HG03108 (cell line): ENCODE measurements around the gene DPYSL3.

Experiments used
- ATAC-seq: cut with Tn5 transposase; IDR thresholded peaks from one replicate; pipeline ENCODE4 v1.9.1; 2021; ENCODE audit warnings: moderate library complexity; ENCODE audit not compliant: unreplicated experiment

DPYSL3 gene

DNA sequence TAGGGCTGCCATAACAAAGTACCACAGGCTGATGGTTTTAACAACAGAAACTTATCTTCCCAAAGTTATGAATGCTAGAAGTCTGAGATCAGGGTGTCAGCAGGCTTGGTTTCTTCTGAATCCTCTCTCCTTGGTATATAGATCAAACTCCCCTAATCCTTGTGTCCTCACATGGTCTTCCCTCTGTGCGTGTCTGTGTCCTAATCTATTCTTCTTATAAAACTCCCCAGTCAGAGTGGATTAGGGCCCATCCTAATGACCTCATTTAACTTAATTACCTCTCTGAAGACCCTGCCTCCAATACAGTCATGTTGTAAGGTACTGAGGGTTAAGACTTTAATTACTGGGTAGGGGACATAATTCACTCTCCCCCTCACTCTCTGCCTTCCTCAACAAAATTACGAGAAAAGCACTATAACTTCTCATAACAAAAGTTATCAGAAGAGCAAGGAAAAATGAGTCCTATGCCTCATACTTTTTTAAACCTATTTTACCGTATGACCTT is 68.6 kb downstream of the DPYSL3 start:
- no peak for ATAC-seq

DNA sequence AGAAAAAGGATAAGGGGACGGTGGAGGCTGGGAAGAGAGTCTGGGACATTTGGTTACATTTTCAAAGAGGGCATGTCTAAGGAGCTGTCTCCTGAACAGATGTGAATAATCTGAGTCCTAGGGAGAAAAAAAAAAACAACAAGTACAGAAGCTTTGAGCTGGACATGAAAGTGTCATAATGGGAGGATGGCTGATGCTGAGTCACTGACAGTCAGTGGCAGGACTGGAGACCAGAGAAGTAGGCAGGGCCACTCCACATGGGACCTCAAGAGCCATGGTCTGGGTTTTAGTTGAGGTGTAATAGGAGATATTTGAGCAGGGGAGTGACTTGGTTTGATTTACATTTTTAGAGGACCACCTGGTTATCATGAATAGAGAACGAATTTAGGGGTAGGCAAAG is 70.6 kb downstream of the DPYSL3 start:
- ATAC-seq: no peak

DNA sequence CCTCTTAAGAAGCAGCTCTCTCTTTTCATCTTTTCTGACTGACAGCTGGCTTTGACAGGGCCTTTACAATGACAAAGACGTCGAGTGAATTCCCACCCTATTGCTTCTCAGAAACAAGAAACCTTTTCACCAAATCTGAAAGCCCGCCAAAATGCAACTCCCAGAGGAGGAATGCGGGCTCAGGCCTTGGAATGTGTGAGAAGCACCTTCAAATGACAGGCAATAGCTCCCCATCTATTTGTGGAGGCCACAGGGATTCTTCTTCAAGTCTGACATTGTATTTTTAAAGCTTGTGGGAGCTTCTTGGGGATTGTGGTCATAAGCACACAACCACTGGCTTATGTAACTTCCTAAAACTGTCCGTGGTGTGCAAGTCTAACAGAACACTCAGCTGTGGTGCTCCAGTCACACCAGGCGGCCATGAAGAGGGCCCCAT is 72.7 kb downstream of the DPYSL3 start:
- no peak for ATAC-seq

DNA sequence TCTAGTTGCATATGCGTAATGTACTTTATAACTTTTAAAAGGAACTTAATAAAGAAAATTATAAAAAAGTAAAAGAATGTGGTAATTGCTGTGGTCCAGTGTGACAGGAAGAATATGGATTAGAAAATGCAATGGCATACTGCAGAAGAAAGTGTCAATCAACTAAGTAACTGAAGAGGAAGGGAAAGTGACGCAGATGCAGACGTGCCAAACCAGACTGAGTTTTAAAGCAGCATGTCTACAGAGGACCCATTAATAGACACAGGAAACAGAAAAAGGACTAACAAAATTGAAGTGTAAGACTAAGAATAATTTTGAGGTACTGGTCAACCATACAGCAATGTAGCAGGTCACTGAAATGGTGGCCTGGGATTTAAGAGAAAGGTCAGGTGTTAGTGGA is 73.3 kb downstream of the DPYSL3 start:
- peak; percentile 59 for ATAC-seq

DNA sequence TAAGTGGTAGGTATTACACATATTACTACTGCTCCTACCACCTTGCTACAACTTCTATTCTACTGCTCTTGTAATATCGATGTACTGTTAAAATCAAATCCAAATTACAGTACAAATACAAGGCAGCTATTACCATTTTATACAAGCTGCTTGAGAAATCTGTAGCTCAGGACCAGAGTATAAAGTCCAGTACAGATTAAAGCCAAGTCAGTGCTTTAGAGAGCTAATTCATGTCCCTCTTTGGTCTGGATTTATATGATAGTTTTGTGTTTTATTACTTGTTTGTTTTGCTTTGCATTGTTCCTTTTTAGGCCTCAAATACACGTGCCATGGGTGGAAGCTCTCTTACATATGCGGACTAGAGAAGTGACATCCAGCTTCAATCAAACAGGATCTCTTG is 75.8 kb downstream of the DPYSL3 start:
- ATAC-seq: no peak

DNA sequence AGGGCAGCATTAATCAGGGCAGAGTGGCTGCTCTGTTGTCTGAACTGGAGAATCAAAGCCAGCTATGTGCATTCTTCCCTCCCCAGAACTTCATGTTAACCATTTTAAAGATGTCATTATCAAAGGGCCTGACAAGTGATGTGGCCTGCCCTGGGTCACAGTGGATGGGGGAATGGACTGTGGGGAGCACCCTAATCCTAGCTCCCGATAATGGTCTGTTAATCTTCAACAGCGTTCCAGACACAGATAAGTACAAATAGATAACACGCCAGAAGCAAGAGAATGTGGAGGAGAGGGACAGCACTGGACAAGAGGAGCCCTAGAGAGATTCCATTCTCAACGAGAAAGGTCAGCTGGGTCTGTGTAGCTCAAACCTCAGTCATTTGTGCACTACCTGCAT is 77.5 kb downstream of the DPYSL3 start:
- no peak for ATAC-seq

DNA sequence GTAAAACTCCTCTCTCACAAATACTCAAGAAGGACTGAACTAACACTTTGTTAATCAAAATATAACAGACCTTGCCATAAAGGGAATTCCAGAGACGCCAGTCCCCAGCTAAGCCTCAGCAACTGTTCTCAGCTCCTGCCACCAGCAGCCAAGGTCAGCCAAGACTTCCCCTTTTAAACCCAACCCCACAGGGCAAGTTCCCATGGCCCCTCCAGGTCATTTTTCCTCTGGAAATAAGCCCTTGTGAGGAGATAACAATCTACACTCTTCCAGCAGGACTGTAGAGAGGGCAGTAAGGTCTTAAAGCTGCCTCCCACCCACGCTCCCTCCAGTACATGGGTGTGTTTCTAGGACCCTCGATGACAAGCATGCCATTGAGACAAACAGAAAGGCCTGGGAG is 78.3 kb downstream of the DPYSL3 start:
- no peak for ATAC-seq

DNA sequence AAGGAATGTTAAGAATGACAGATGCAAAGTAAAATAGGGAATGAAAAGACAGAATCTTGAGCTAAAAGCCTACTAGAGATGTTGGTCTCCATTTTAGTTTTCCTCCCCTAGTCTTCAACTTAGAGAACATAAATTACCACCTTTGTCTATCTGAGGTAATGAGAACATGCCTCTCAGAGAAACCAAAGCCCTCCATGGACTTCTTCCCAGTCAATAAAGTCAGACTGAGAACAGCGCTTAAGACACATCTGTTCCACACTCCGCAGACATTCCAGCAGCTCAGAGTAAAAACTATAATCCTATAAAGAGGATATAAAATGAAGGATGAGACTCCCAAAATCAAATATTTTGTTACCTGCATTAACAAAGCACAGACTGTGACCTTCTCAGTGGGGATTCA is 79.2 kb downstream of the DPYSL3 start:
- ATAC-seq: no peak

DNA sequence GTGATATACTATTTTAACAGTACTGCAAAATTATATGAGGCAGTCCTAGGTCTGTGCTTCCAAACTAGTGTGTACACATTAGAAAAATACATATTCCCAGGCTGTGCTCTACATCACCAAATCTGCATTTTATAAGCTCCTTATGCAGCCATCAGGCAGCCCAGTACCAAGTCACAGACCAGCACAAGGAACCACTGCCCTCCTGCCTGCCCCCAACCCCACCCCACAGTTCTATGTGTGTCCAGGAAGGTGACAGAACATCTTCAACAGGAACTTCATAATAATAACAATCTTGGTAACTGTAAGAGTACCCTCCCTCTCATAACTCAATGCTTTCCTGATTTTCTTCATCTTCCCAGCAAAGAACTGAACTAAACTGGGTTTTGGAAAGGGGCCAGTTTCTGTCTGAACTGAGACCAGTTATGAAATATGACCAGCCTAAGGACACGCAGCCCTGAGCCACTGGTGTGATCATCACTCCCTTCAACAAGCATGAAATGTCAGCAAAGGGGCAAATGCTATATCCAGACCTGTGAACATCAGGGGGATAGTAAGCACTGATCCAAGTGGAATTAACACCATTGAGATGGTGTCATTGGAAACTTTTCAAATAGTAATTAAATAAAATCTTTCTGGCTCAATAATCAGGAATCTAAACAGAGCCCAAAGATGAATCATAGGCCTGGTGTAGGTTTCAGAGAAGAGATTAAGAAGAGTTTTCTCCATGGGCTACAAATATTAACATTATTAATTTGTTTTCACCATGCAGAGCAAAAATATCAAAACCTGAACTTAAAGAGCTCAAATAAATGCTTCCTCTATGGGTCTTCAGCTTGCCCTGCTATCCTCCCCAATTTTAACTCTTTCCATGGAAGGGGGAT is 82.1 kb downstream of the DPYSL3 start:
- ATAC-seq: no peak

DNA sequence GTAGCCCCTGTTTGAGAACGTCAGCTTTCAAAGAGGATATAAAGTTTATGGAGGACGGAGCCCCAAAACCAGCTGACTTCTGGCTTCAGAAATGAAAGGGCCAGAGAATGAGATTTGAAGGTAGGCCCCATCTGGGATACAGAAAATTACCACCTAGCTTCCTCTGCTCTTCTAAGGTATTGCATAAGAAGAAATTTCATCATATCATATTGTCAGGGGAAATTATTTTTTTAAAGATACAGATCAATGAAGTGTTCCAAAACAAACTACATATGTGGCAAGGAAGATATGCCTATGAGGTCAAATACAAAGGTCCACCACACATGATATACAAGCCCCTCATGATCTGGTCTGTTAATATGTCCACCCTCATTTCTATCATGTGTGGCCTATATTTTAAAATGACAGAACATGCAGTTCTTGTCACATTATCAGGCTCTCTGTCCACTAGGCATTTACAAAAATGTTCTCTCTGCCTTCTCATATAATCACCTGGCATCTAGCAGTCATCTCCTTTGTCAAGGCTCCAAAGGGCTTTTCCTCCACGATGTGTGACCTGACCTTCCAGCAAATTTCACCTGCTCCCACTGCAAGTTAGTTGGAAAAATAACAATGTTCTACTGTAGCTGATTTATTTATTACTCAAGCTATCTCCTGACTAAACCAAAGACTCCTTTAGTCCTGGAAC is 83.1 kb downstream of the DPYSL3 start:
- no peak for ATAC-seq

DNA sequence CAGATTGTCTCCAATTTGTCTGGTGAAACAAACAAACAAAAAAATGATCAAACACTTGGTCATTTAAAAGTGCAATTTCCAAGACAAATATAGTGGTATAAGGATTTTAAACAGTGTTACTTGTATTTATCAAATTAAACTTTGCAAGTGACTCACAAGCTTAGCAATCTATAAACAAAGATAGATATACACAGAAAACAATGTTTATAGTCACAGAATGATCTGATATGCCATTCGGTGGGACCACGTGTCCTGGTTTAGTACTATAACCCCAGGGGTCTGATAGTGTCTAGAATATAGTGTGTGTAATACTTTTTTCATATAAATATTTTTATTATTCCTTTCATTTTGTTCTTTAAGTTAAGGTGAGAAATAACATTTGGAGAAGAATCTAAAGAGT is 91.3 kb downstream of the DPYSL3 start:
- no peak for ATAC-seq

DNA sequence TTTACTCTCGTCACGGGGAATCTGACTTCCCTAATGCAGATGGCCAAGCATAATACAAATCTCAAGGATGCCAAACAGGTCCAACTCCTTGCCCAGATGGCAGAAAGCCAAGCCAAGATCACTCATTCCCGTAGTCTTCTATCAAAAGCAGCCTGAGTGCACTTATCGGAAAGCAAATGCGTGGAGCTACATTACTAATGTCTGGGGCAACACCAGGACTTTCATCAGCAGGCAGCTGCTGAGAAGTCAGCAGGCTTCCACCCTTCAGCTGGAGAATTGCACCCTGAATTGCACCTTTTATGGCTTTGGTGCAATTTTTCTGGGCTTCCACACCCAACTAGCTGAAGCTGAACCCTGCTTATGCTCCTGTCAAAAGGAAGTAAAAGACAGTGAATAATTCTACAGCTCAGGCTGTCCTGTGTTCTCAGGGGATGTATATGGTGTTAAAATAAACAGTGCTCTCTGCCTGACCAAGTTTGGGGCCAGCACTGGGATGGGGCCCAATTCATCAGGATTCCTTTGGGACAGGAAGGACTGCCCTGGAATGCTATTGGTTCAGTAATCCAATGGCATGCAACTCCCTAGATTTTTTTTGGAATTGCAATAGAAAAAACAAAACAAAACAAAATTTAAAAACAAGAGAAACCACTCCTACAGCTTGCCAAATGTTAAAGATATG is 92.6 kb downstream of the DPYSL3 start:
- no peak for ATAC-seq

DNA sequence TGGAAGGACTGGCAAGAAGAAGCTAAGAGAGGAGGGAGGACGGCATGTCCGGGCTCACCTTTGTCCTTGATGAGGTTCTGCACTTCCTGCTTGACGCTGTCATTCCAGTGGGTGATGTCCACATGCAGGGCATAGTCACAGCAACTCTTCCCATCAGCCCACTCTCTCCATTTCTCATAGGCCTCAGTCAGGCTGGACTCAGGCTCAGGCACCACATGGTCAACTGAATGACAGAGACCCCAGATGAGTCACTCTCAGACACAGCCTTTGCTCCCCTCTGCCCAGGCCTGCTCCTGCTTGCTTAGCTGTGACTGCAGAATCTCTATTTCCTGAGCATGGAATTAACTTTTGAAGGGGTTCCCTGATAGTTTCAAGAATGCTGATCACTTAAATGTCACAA is 94.2 kb downstream of the DPYSL3 start:
- ATAC-seq: no peak

DNA sequence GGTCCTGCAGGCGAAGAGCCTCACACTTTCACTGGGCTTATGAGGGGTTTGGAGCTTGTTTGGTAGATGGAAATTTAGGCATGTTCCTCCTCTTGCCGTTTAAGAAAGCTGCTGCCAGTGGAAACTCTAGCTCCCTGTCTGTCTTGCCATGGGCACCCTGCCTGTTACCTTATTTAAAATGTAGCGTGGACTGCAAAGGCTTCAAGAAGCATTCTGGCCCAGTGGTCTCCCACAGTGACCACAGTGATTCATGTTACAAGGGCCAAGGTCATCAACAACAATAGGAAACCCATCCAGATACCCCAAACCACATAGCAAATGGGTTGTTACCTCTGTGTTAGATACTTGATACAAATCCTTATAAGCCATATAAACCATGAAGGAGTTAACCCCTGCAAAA is 96.6 kb downstream of the DPYSL3 start:
- no peak for ATAC-seq

DNA sequence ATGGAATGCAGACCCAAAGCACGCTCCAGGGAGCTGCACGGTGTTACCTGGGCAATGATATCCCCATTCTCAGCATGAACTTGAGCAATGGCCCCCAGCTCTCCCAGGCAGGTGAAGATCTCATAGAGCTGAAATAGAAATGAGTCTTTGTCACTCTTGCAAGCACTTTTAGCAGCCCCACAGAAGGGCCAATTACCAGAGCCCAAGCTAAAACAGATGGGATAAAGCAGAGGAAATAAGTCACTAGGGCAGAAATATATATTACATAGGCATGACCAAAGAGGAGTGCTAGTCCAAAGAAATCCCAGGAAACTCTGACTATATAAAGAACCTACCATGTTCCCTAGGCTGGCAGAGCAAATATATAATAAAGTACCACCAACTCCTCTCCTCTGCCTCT is 97.3 kb downstream of the DPYSL3 start:
- ATAC-seq: no peak

DNA sequence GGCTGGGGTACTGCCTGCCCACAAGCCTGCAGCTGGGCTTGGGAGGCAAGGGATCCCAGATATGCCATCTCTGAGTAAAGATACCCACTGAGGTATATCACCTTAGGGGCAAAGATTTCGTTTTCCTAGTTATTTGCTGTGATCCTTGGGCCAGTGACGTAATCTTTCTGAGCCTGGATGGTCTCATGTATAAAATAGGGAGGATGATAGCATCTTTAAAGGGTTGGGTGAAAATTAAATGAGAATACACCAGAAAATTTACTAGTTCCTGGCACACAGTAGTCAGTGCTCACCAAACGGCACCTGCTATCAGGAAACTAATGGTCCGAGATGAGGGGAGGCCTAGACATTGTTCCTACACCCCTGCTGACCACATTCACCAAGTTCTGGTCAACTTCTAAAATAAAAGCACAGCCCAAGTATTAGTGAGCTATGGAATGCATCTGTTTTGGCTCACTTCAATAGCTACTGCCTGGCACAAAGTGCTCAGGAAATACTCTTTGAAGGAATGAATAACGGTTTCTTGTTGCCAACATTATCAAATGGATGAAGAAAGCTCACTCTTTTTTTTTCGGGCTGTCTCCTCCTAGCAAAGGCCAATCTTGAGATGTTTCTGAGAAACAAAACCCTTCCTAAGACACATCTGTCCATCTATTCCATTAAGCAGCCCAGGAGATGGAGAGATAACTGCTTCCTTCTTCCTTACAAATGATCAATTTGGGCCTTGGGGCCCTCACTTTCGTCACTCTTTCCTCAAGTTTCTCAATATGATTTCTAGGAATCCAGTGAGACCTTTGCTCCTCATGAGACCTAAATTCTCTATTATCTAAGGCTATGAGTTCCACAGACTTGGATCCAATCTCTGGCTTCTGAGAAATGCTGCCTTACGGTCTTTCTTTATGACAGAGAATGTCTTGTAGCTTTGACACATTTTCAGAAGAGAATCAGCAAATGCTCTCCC is 98.2 kb downstream of the DPYSL3 start:
- ATAC-seq: no peak

DNA sequence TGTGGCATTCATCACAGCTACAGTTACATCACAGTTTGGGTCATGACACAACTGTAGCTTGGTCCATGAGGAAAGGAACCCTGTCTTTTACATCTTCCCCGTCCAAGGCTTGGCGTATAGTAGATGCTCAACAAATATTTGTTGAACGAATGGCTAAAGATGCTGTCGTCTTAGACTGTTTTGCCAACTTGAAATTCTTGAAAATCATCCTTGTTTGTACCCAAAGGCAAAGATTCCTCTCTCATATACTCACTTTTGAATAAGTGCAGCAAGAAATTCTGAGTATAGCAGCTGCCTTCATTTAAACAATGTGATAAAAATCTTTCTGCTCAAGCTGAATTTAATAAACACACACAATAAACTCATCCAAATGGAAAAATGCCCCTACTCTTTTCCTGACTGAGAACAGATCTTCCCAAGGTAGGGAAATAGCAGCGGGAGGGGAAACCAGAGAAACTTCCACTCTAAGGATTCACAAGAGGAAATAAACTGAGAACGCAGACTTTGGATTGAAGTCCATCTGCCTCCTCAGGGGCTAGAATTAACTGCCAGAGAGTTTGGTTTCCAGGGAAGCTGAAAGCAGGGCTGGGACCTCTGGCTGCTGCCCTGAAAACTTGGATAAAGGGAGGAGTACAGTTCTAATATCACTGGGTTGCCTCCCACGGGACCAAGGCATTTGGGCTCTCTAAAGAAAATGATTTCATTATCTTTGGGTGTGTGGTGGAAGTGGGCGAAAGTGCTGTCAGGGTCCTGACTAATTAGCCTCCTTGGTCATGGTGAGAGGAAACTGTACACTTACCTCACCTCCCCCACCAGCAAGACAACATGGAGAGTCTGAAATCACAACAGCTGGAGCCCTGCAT is 99.1 kb downstream of the DPYSL3 start:
- ATAC-seq: no peak

DNA sequence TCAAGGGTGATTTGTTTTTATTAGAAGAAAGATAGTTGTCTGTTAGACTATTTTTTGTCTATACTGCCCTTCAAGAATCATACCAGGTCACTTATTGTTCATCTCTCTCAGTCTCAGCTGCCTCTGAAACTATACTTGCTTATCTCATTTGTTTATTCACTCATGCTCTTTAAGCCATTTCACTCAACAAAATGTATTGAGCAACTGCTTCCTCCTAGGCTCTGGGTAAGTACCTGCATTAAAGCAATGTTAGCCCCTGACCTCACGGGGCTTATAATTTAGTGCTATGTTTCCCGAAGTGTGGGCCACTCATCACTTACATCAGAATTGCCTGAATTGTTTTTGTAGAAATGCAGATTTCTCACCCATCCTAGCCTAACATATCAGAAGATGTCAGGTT is 100.9 kb downstream of the DPYSL3 start:
- ATAC-seq: no peak

DNA sequence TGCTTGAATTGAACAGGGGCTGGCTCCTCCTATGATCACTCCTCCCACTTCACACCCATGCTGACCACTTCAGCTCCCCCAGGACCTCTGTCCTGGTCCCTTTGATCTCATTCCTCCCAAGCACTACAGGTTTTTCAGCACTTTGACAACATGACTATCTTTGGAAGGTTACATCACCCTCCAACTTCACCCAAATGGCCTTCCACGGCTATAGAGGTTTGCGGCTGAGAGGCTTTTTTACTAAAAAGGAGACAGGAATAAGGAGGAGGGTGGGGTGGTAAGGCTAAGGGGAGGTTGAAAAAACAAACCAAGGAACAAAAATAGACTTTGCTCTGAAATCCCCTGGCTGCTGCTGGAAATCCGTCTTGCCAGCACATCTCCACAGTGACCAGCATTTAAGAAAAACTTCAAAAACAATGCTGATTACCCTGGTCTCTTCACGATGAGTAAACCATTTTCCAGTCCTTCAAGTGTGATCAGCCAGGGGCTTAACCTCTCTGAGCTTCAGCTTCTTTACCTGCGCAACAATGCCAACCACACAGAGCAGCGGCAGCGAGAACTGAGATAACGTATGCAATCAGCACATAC is 102.7 kb downstream of the DPYSL3 start:
- no peak for ATAC-seq
